Measurements from ENCODE around the gene GSPT1.
"Not testable (repeated sequence)": the region's sequence is repeated elsewhere in the genome, so short reads cannot be mapped to it uniquely, and the experiment has no call there.

Gene GSPT1

GRCh38 chr16:11835309-11835708, 80.4 kb downstream of the GSPT1 start:
- Histone ChIP-seq H3K36me3 (ENCODE audit: insufficient read depth, low read length) (peaks cover 44% of the 10 kb centered on the region), H3K27ac (peak overlapping the region; percentile 75; the same call in 1 of the 2 replicates), H3K9ac (ENCODE audit: insufficient read length) (no peak overlapping the region), H3K9me3 (ENCODE audit: low read depth, low read length) (no peaks in the 10 kb centered on the region), H3K4me3 (no peak overlapping the region)
- TF ChIP-seq FOXP2 (optimal IDR thresholded peaks at IDR 0.05; ENCODE audit: control extremely low read depth, extremely low read length, insufficient read depth) (no peak), POLR2AphosphoS5 (IDR thresholded peaks at IDR 0.05; ENCODE audit: borderline replicate concordance, low read depth, low read length) (no peak), EZH2 (IDR thresholded peaks at IDR 0.05) (no peak)
- DNase-seq (ENCODE audit: low read depth, low spot score) = no peak

GRCh38 chr16:11833951-11834695, 81.6 kb downstream of the GSPT1 start:
- Histone ChIP-seq H3K9ac (ENCODE audit: insufficient read length) (no peak overlapping the region), H3K4me3 (0 out of 2 replicates have a peak overlapping the region, but pooled peaks have one; percentile 15), H3K9me3 (ENCODE audit: low read depth, low read length) (no peaks in the 10 kb centered on the region), H3K27ac (peak overlapping the region; percentile 75), H3K36me3 (ENCODE audit: insufficient read depth, low read length) (peaks cover 32% of the 10 kb centered on the region)
- peak; percentile 30 for DNase-seq (ENCODE audit: low read depth, low spot score)
- TF ChIP-seq POLR2AphosphoS5 (IDR thresholded peaks at IDR 0.05; ENCODE audit: borderline replicate concordance, low read depth, low read length) = no peak

- no peaks in the 10 kb centered on the region for H3K36me3 ChIP-seq (ENCODE audit: insufficient read depth, low read length)
- no peak overlapping the region for H3K27ac ChIP-seq
- no peak overlapping the region for H3K4me3 ChIP-seq
- no peak for TF ChIP-seq EZH2 (IDR thresholded peaks at IDR 0.05)
- TF ChIP-seq POLR2AphosphoS5 (IDR thresholded peaks at IDR 0.05; ENCODE audit: borderline replicate concordance, low read depth, low read length) = no peak
- TF ChIP-seq FOXP2 (optimal IDR thresholded peaks at IDR 0.05; ENCODE audit: control extremely low read depth, extremely low read length, insufficient read depth) = no peak
- no peak for DNase-seq (ENCODE audit: low read depth, low spot score)
- no peaks in the 10 kb centered on the region for H3K9me3 ChIP-seq (ENCODE audit: low read depth, low read length)
- no peak overlapping the region for H3K9ac ChIP-seq (ENCODE audit: insufficient read length)
These were observed 87.1 kb downstream of the GSPT1 start for GRCh38 chr16:11828696-11829095.

GRCh38 chr16:11825520-11826165, 90.1 kb downstream of the GSPT1 start:
- not testable (repeated sequence) for H3K4me3 ChIP-seq; H3K36me3 ChIP-seq (ENCODE audit: insufficient read depth, low read length); H3K9ac ChIP-seq (ENCODE audit: insufficient read length); H3K9me3 ChIP-seq (ENCODE audit: low read depth, low read length); H3K27ac ChIP-seq; DNase-seq (ENCODE audit: low read depth, low spot score)

GRCh38 chr16:11824362-11824761, 91.4 kb downstream of the GSPT1 start:
- no peaks in the 10 kb centered on the region for H3K36me3 ChIP-seq (ENCODE audit: insufficient read depth, low read length)
- no peak overlapping the region for H3K27ac ChIP-seq
- no peak overlapping the region for H3K4me3 ChIP-seq
- no peak for TF ChIP-seq FOXP2 (optimal IDR thresholded peaks at IDR 0.05; ENCODE audit: control extremely low read depth, extremely low read length, insufficient read depth)
- no peak for TF ChIP-seq POLR2AphosphoS5 (IDR thresholded peaks at IDR 0.05; ENCODE audit: borderline replicate concordance, low read depth, low read length)
- TF ChIP-seq EZH2 (IDR thresholded peaks at IDR 0.05) = no peak
- no peak overlapping the region for H3K9ac ChIP-seq (ENCODE audit: insufficient read length)
- no peaks in the 10 kb centered on the region for H3K9me3 ChIP-seq (ENCODE audit: low read depth, low read length)
- no peak for DNase-seq (ENCODE audit: low read depth, low spot score)

GRCh38 chr16:11823645-11824044, 92.1 kb downstream of the GSPT1 start:
- DNase-seq (ENCODE audit: low read depth, low spot score); H3K9me3 ChIP-seq (ENCODE audit: low read depth, low read length); H3K36me3 ChIP-seq (ENCODE audit: insufficient read depth, low read length); H3K4me3 ChIP-seq; H3K9ac ChIP-seq (ENCODE audit: insufficient read length); H3K27ac ChIP-seq: not testable (repeated sequence)

GRCh38 chr16:11819798-11820197, 96.0 kb downstream of the GSPT1 start:
- H3K9me3 ChIP-seq (ENCODE audit: low read depth, low read length) = no peaks in the 10 kb centered on the region
- TF ChIP-seq EZH2 (IDR thresholded peaks at IDR 0.05) (no peak), POLR2AphosphoS5 (IDR thresholded peaks at IDR 0.05; ENCODE audit: borderline replicate concordance, low read depth, low read length) (no peak), FOXP2 (optimal IDR thresholded peaks at IDR 0.05; ENCODE audit: control extremely low read depth, extremely low read length, insufficient read depth) (no peak)
- DNase-seq (ENCODE audit: low read depth, low spot score) = no peak
- H3K9ac ChIP-seq (ENCODE audit: insufficient read length) = no peak overlapping the region
- H3K27ac ChIP-seq = no peak overlapping the region
- H3K36me3 ChIP-seq (ENCODE audit: insufficient read depth, low read length) = no peaks in the 10 kb centered on the region
- no peak overlapping the region for H3K4me3 ChIP-seq

GRCh38 chr16:11818970-11819369, 96.8 kb downstream of the GSPT1 start:
- not testable (repeated sequence) for H3K27ac ChIP-seq; H3K9ac ChIP-seq (ENCODE audit: insufficient read length); H3K9me3 ChIP-seq (ENCODE audit: low read depth, low read length); H3K36me3 ChIP-seq (ENCODE audit: insufficient read depth, low read length); H3K4me3 ChIP-seq; DNase-seq (ENCODE audit: low read depth, low spot score)

All from SK-N-MC (cell line).